Endothelial cell of umbilical vein (primary cell): Measurements from ENCODE around the gene RNH1. TPM values are rescaled to one million over a fixed set of nuclear protein-coding genes. Genes with fewer than 3 reads are reported as not detected.

Source experiments
- BruUV-seq: library from RNA; stranded (reverse); fragments of 400-500 nt; replicated peaks from 2 replicates; lab custom pipeline; 2021; lab: Mats Ljungman, UMichigan
- CTCF ChIA-PET: fragments of 300-600, 350-600 bp; sonication (Branson Sonifier 250); formaldehyde crosslinking; loops from one replicate; lab custom pipeline; 2021; ENCODE audit warnings: antibody characterized with exemption, inconsistent platforms; lab: Charles Lee
- POLR2A ChIA-PET: fragments of 300-600, 350-600 bp; sonication (Branson Sonifier 250); formaldehyde crosslinking; loops from one replicate; lab custom pipeline; 2021; ENCODE audit warnings: antibody characterized with exemption, inconsistent platforms; lab: Charles Lee
- DNase-seq: peaks from one replicate; pipeline ENCODE4 v3.0.0-alpha.2; 2011; ENCODE audit warnings: low read depth, low spot score
- FAIRE-seq: peaks from 2 replicates; lab custom pipeline; 2011; peaks lifted over from hg19 to GRCh38; lab: Jason Lieb, UNC
- H2AFZ ChIP-seq: 2 replicates; pipeline ENCODE4 v1.6.0; 2012; ENCODE audit warnings: low read depth, low read length, control low read depth, inconsistent platforms
- H3K27ac ChIP-seq: 2 replicates; pipeline ENCODE4 v1.5.1; 2011; ENCODE audit warnings: low read depth, mild to moderate bottlenecking, control low read depth, low read length, moderate library complexity; ENCODE audit not compliant: insufficient read depth
- H3K27me3 ChIP-seq, 2 experiments: 2 replicates each; pipeline versions ENCODE4 v1.6.0 to v1.6.1; 2011; ENCODE audit warnings: low read length in 2 of 2, mixed read lengths in 1 of 2; ENCODE audit not compliant: control insufficient read depth in 2 of 2, insufficient read depth in 2 of 2
- H3K36me3 ChIP-seq, 2 experiments: 2 replicates in 1 of 2; 3 replicates in 1 of 2; pipeline ENCODE4 v1.5.1; 2011; ENCODE audit warnings: low read length in 2 of 2, mild to moderate bottlenecking in 1 of 2, moderate library complexity in 1 of 2; ENCODE audit not compliant: control insufficient read depth in 2 of 2, insufficient read depth in 2 of 2; ENCODE audit errors: extremely low read depth in 1 of 2
- H3K4me1 ChIP-seq: 3 replicates; pipeline ENCODE4 v1.5.1; 2011; ENCODE audit warnings: mild to moderate bottlenecking, low read length; ENCODE audit not compliant: control insufficient read depth, insufficient read depth; ENCODE audit errors: extremely low read depth
- H3K4me2 ChIP-seq: 2 replicates; pipeline ENCODE4 v1.6.1; 2011; ENCODE audit warnings: low read length, control low read depth, mixed read lengths; ENCODE audit not compliant: insufficient read depth
- H3K4me3 ChIP-seq, 3 experiments: fragments of 200-600 bp in 1 of 3; sonication (generic), shearing (Covaris generic) in 1 of 3; replicated peaks in 1 of 3; 2 replicates each; pipeline ENCODE4 v1.5.1; 2011 to 2016; ENCODE audit warnings: control low read depth in 3 of 3, low read length in 3 of 3, mild to moderate bottlenecking in 2 of 3, inconsistent platforms in 1 of 3, low read depth in 1 of 3, moderate library complexity in 1 of 3; ENCODE audit not compliant: insufficient read depth in 1 of 3
- H3K79me2 ChIP-seq: 2 replicates; pipeline ENCODE4 v1.6.0; 2012; ENCODE audit warnings: low read length, inconsistent platforms; ENCODE audit not compliant: control insufficient read depth, insufficient read depth
- H3K9ac ChIP-seq: replicated peaks from 2 replicates; pipeline ENCODE3; 2011; ENCODE audit warnings: low read length, control low read depth; ENCODE audit not compliant: insufficient read depth; ENCODE audit errors: extremely low read depth
- H3K9me1 ChIP-seq: replicated peaks from 3 replicates; pipeline ENCODE4 v1.6.0; 2011; ENCODE audit warnings: mild to moderate bottlenecking, low read length; ENCODE audit not compliant: control insufficient read depth, insufficient read depth; ENCODE audit errors: extremely low read depth
- H3K9me3 ChIP-seq: replicated peaks from 2 replicates; pipeline ENCODE4 v1.5.1; 2012; ENCODE audit warnings: low read length, inconsistent platforms; ENCODE audit not compliant: control insufficient read depth, insufficient read depth
- H4K20me1 ChIP-seq: replicated peaks from 2 replicates; pipeline ENCODE3; 2011; ENCODE audit warnings: mild to moderate bottlenecking, low read length; ENCODE audit not compliant: control insufficient read depth, insufficient read depth; ENCODE audit errors: extremely low read depth
- EZH2 ChIP-seq: IDR thresholded peaks from 2 replicates; pipeline ENCODE4 v1.6.1; 2012; ENCODE audit warnings: borderline replicate concordance, low read depth, mild to moderate bottlenecking, moderate library complexity, low read length, inconsistent platforms; ENCODE audit not compliant: severe bottlenecking
- FOS ChIP-seq: IDR thresholded peaks from 2 replicates; pipeline ENCODE4 v1.6.1; 2011; ENCODE audit warnings: mild to moderate bottlenecking, low read length, moderate library complexity, borderline replicate concordance; ENCODE audit not compliant: insufficient read depth
- GATA2 ChIP-seq: IDR thresholded peaks from 2 replicates; pipeline ENCODE4 v1.7.0; 2011; ENCODE audit warnings: low read depth, mild to moderate bottlenecking, moderate library complexity, mixed read lengths, low read length; ENCODE audit not compliant: insufficient read length, insufficient read depth
- JUN ChIP-seq: IDR thresholded peaks from 2 replicates; pipeline ENCODE4 v1.6.1; 2011; ENCODE audit warnings: borderline replicate concordance, low read depth; ENCODE audit not compliant: insufficient read length, insufficient read depth
- MYC ChIP-seq: IDR thresholded peaks from one replicate; pipeline ENCODE4 v1.6.1; 2011; ENCODE audit warnings: mild to moderate bottlenecking, low read depth, low read length
- POLR2A ChIP-seq: IDR thresholded peaks from 2 replicates; pipeline ENCODE4 v1.6.1; 2012; ENCODE audit warnings: low read depth, mild to moderate bottlenecking, control low read depth, low read length
- POLR2AphosphoS5 ChIP-seq: IDR thresholded peaks from 2 replicates; pipeline ENCODE4 v1.6.1; 2012; ENCODE audit warnings: low read depth, mild to moderate bottlenecking, control low read depth, low read length, moderate library complexity; ENCODE audit not compliant: insufficient read depth
- dilution Hi-C: fragments of 300-500 bp; cut with MboI; formaldehyde crosslinking; loops from one replicate; pipeline ENCODE4 v1.15.0; 2019; ENCODE audit warnings: low sequenced_read_pairs; ENCODE audit not compliant: extremely low pct_ligation_motif_present
- intact Hi-C: fragments of 100-400 bp; cut with micrococcal nuclease; formaldehyde crosslinking; loops from one replicate; pipeline ENCODE4 v1.10.0; 2022
- polyA plus RNA-seq, 4 experiments: library from polyadenylated mRNA; depleted of rRNA in 3 of 4; stranded (reverse) in 3 of 4; unstranded in 1 of 4; fragments of >200 nt; gene quantifications; 2 replicates each; pipeline versions ENCODE4 v1.2.1 to v1.2.3, GENCODE V29; 2011 to 2012; ENCODE audit warnings: missing spikeins in 1 of 4
- total RNA-seq: library from RNA; stranded (reverse); gene quantifications from 2 replicates; pipeline ENCODE4 v1.2.3, GENCODE V29; 2021
- TF ChIP-seq, protein P1 (sequence below): IDR thresholded peaks from 2 replicates; pipeline ENCODE4 v1.6.1; 2011; ENCODE audit not compliant: insufficient read depth, insufficient read length
- TF ChIP-seq, protein P2 (sequence below), 2 donors: IDR thresholded peaks; 1 replicate in 1 of 2; 2 replicates in 1 of 2; pipeline ENCODE4 v1.5.1; 2011; ENCODE audit warnings: low read length in 2 of 2, mild to moderate bottlenecking in 2 of 2, moderate library complexity in 2 of 2, control low read depth in 1 of 2, inconsistent platforms in 1 of 2, low read depth in 1 of 2; ENCODE audit not compliant: insufficient read depth in 1 of 2; ENCODE audit errors: extremely low read depth in 1 of 2

RNH1 gene
- total and polyA plus RNA-seq, 2 donors (not counting 3 experiments of a cell fraction or from before 2014, with no cell fraction given), result 144 to 198 TPM

DNA sequence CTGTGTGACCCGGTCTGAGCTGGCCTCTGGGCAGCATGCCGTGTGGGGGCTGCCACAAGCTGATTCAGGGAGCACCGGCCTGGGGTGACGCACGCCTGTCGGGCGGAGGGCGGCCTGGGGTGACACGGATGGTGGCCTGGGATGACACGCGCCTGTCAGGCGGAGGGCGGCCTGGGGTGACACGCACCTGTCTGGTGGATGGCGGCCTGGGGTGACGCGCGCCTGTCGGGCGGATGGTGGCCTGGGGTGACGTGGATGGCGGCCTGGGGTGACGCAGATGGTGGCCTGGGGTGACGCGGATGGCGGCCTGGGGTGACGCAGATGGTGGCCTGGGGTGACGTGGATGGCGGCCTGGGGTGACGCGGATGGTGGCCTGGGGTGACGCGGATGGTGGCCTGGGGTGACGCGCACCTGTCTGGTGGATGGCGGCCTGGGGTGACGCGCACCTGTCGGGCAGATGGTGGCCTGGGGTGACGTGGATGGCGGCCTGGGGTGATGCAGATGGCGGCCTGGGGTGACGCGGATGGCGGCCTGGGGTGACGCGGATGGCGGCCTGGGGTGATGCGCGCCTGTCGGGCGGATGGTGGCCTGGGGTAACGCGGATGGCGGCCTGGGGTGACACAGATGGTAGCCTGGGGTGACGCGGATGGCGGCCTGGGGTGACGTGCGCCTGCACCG lies 35.4 kb downstream of the RNH1 start:
- Histone ChIP-seq H3K4me2 (no peak overlapping the region), H3K27ac (no peak overlapping the region), H3K36me3 (no peaks in the 10 kb centered on the region), H4K20me1 (no peaks in the 10 kb centered on the region), H3K9ac (no peak overlapping the region), H2AFZ (no peak overlapping the region), H3K79me2 (peaks cover 32% of the 10 kb centered on the region), H3K4me1 (peaks cover 10% of the 10 kb centered on the region), H3K9me3 (no peaks in the 10 kb centered on the region), H3K4me3 (no peak overlapping the region), H3K9me1 (no peaks in the 10 kb centered on the region), H3K27me3 (no peaks in the 10 kb centered on the region)
- POLR2A ChIA-PET, result no interaction called here
- FAIRE-seq, result no peak
- no peak for DNase-seq
- TF ChIP-seq, protein P1, sequence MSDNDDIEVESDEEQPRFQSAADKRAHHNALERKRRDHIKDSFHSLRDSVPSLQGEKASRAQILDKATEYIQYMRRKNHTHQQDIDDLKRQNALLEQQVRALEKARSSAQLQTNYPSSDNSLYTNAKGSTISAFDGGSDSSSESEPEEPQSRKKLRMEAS, result no peak
- no peak for TF ChIP-seq POLR2AphosphoS5
- TF ChIP-seq EZH2, result no peak
- TF ChIP-seq GATA2, result no peak
- TF ChIP-seq, protein P2, sequence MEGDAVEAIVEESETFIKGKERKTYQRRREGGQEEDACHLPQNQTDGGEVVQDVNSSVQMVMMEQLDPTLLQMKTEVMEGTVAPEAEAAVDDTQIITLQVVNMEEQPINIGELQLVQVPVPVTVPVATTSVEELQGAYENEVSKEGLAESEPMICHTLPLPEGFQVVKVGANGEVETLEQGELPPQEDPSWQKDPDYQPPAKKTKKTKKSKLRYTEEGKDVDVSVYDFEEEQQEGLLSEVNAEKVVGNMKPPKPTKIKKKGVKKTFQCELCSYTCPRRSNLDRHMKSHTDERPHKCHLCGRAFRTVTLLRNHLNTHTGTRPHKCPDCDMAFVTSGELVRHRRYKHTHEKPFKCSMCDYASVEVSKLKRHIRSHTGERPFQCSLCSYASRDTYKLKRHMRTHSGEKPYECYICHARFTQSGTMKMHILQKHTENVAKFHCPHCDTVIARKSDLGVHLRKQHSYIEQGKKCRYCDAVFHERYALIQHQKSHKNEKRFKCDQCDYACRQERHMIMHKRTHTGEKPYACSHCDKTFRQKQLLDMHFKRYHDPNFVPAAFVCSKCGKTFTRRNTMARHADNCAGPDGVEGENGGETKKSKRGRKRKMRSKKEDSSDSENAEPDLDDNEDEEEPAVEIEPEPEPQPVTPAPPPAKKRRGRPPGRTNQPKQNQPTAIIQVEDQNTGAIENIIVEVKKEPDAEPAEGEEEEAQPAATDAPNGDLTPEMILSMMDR (IDR thresholded peaks at IDR 0.05; ENCODE audit: extremely low read depth in 1 of 2, insufficient read depth in 1 of 2, low read depth in 1 of 2, low read length in 2 of 2), result no peak
- no peak for TF ChIP-seq JUN
- TF ChIP-seq POLR2A, result no peak
- no peak for TF ChIP-seq FOS
- no peak for TF ChIP-seq MYC
- BruUV-seq, result no TSS peak
- intact Hi-C loops, result no loop called here
- CTCF ChIA-PET, result no interaction called here
- dilution Hi-C loops, result no loop called here
